Retinal pigment epithelial cell (primary cell): ENCODE results near the gene ZNF419.
"Not testable (repeated sequence)": the region's sequence is repeated elsewhere in the genome, so short reads cannot be mapped to it uniquely, and the experiment has no call there.

Source experiments
- DNase-seq: peaks from one replicate; pipeline ENCODE4 v3.0.0-alpha.2; 2010; ENCODE audit warnings: low read depth
- H3K4me3 ChIP-seq: 2 replicates; pipeline ENCODE4 v1.5.1; 2011; ENCODE audit warnings: mild to moderate bottlenecking, low read length, control low read depth, moderate library complexity
- TF ChIP-seq, protein P1 (sequence below): conservative IDR thresholded peaks from 2 replicates; pipeline ENCODE4 v1.5.1; 2011; ENCODE audit warnings: low read depth, low read length, control low read depth, inconsistent platforms

The ZNF419 gene

DNA sequence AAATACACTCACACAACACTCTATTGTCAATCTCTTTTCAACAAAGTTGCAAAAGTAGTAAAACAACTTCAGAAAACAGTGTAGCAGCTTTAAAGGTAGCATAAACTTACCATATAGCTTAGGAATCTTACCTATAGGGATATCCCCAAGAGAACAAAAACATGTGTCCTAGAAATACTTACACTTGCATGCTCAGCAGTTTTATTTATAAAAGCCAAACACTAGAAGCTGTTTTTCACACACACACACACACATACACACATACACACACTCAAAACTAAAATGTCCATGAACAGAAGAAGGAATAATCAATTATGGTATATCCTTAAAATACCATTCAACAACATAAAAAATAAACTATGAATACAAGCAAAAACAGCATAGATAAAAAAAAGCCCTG is 23.9 kb downstream of the ZNF419 start:
- DNase-seq: no peak
- TF ChIP-seq, protein P1, sequence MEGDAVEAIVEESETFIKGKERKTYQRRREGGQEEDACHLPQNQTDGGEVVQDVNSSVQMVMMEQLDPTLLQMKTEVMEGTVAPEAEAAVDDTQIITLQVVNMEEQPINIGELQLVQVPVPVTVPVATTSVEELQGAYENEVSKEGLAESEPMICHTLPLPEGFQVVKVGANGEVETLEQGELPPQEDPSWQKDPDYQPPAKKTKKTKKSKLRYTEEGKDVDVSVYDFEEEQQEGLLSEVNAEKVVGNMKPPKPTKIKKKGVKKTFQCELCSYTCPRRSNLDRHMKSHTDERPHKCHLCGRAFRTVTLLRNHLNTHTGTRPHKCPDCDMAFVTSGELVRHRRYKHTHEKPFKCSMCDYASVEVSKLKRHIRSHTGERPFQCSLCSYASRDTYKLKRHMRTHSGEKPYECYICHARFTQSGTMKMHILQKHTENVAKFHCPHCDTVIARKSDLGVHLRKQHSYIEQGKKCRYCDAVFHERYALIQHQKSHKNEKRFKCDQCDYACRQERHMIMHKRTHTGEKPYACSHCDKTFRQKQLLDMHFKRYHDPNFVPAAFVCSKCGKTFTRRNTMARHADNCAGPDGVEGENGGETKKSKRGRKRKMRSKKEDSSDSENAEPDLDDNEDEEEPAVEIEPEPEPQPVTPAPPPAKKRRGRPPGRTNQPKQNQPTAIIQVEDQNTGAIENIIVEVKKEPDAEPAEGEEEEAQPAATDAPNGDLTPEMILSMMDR: no peak
- no peak overlapping the region for H3K4me3 ChIP-seq

DNA sequence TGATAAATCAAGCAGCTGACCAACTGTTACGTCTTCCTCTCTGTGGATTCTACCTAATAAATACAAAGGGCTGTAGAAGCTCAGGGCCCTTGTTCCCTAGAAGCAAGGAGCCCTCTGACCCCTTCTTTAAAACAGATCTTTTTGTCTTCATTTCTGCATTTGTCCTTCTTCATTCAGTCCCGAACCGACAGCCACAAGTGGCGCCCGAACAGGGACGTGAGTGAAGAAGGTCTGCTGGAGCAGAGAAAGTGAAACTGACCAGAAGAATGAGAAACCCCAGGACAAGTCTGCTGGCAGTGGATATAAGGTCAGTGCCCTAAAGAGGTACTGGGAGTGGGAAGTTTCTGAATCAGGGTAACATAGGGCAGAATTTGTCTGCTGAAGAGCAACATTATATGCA is 25.3 kb downstream of the ZNF419 start:
- no peak for DNase-seq
- H3K4me3 ChIP-seq: no peak overlapping the region
- TF ChIP-seq, protein P1: no peak

DNA sequence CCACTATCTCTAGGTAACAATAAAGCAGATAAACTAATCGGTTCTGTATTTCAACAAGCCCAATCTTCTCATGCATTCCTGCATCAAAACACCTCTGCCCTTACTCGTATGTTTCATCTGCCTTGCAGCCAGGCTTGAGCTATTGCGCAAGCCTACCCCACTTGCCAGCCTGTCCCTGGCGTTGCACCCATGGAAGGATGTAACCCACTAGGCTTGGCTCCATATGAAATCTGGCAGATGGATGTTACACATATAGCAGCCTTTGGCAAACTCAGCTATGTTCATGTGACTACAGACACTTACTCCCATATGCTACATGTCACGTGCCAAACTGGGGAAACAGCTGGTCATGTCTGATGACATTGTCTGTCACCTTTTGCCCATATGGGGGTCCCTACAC is 27.7 kb downstream of the ZNF419 start:
- TF ChIP-seq, protein P1: no peak

DNA sequence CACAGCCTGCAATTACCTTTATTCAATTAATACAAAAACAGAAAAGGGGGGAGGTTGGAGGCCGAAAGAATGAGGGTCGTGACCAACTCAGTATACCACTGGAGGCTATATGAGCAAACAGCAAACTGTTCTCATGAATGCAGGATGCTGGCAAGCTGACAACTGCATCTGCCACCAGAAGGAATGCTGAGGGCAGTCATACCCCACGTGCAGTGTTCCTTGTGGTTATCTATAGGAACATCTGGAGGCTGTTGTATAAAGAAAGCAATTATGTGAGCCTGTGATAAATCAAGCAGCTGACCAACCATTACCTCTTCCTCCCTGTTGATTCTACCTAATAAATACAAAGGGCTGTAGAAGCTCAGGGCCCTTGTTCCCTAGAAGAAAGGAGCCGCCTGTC is 30.5 kb downstream of the ZNF419 start:
- H3K4me3 ChIP-seq, DNase-seq: not testable (repeated sequence)

More for the DNA sequence above, 27.7 kb downstream of the ZNF419 start:
- no peak overlapping the region for H3K4me3 ChIP-seq
- DNase-seq: no peak

DNA sequence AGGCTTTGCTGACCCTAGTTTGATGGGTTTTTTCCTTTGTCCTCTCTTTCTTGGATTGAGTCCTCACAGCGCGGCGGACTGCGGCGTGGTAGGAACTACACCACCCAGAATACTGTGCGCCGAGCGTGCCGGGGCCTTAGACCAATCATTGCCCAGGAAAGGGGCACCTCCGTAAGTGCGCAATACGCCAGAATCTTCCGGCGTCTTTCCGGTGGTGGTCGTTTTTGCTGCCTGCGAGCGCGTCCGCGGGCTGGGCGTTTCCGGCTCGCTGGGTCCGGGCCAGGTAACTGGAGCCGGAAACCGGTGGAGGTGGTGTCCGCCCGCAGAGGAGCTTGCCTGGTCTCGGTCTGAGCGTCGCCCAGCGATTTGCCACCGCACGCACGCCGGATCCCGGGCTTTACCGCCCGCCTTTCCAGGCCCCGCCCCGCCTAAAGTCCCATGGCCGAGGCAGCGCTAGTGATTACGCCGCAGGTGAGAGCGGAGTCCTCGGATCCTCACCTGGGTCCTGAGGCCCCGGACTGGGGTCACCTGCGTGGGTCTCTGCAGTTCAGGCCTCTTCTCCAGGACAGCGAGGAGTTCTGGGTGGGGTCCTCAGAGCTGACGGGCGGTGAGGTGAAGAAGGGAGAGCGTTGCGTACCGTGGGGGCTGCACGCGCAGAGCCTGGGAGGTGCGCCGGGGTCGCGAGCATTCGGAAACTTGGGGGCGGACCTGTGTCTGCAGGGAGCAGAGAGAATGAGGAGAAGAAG is 39.8 kb downstream of the ZNF419 start, which contains the start of gene ZNF549:
Gene ZNF549 (plus strand): TSS at position 221 of the 746 bp plus-strand sequence. CDS start 218 bp downstream, at position 439.
- H3K4me3 ChIP-seq: peak within 1 kb of the TSS; percentile 94
- DNase-seq: peak; percentile 79
- TF ChIP-seq, protein P1: no peak

DNA sequence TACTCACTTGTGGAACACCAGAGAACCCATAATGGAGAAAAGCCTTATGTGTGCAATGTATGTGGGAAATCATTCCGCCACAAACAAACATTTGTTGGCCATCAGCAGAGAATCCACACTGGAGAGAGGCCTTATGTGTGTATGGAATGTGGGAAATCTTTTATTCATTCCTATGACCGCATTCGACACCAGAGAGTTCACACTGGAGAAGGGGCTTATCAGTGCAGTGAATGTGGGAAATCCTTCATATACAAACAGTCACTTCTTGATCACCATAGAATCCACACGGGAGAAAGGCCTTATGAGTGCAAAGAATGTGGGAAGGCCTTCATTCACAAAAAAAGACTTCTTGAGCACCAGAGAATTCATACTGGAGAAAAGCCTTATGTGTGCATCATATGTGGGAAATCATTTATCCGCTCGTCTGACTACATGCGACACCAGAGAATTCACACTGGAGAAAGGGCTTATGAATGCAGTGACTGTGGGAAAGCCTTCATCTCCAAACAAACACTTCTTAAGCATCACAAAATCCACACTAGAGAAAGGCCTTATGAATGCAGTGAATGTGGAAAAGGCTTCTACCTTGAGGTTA is 50.5 kb downstream of the ZNF419 start:
- H3K4me3 ChIP-seq: no peak overlapping the region
- no peak for DNase-seq
- TF ChIP-seq, protein P1: no peak
